Pancreas (tissue), 10 donors: ENCODE measurements around the gene FBLN7. TPM values are rescaled to one million over a fixed set of nuclear protein-coding genes. Genes with fewer than 3 reads are reported as not detected.

ENCODE experiments used
- ATAC-seq, 4 donors: fragments of 200-7000 bp; cut with Tn5 transposase; one replicate each; pipeline versions ENCODE4 v1.8.0 to v1.9.1; 2020; ENCODE audit warnings: mild to moderate bottlenecking in 4 of 4, moderate library complexity in 4 of 4
- DNase-seq, 6 donors: peaks; one replicate each; pipeline ENCODE4 v3.0.0-alpha.2; 2020
- FAIRE-seq: peaks from 2 replicates; lab custom pipeline; 2012; peaks lifted over from hg19 to GRCh38; lab: Jason Lieb, UNC
- H3K27ac ChIP-seq, 4 donors: fragments of 200-600 bp; sonication (generic); 1 replicate in 3 of 4; 2 replicates in 1 of 4; pipeline versions ENCODE4 v1.5.0 to v1.8.0; 2020
- H3K27me3 ChIP-seq, 4 donors: fragments of 200-600 bp; one replicate each; pipeline ENCODE4 v1.8.0; 2021
- H3K36me3 ChIP-seq, 3 donors: fragments of 200-600 bp; sonication (generic) in 1 of 3; one replicate each; pipeline versions ENCODE4 v1.5.0 to v1.8.0; 2020 to 2021
- H3K4me1 ChIP-seq, 3 donors: fragments of 200-600 bp; one replicate each; pipeline ENCODE4 v1.8.0; 2021
- H3K4me3 ChIP-seq, 4 donors: fragments of 200-600 bp; sonication (generic) in 2 of 4; one replicate each; pipeline versions ENCODE4 v1.5.0 to v1.8.0; 2020 to 2021
- H3K9me3 ChIP-seq, 4 donors: fragments of 200-600 bp; one replicate each; pipeline ENCODE4 v1.8.0; 2021
- WGBS, 2 donors: extraction: QIAGEN DNeasy Blood & Tissue Kit; methylation state at CpG; one replicate each; pipeline ENCODE4 v1.1.7; 2013; 5-methylcytosine and 5-hydroxymethylcytosine counted together
- intact Hi-C, 3 donors: fragments of 100-400 bp; cut with DNase I; formaldehyde crosslinking; loops; one replicate each; pipeline versions ENCODE4 v1.11.1 to v1.14.2; 2022
- polyA plus RNA-seq, 2 donors: library from polyadenylated mRNA; stranded (reverse); fragments of 200-250 nt; gene quantifications; one replicate each; pipeline ENCODE4 v1.2.3, GENCODE V29; 2013
- total RNA-seq, 6 donors: library from RNA; stranded (reverse); fragmentation: NEBNext Ultra II Directional in 4 of 6; extraction: Animal tissue kit (Norgen Biotek cat#: 25700) in 4 of 6; gene quantifications; one replicate each; pipeline versions ENCODE4 v1.2.1 to v1.2.4, GENCODE V29; 2021 to 2023
- TF ChIP-seq, protein P1 (sequence below), 4 donors: fragments of 200-600 bp; sonication (generic) in 3 of 4; IDR thresholded peaks; one replicate each; pipeline versions ENCODE4 v1.5.0 to v1.8.0; 2021; ENCODE audit warnings: antibody characterized with exemption in 4 of 4
- donor health status: healthy with polysubstance abuse.
- donor health status: DM: no; HTN: no; CAD: no; lungs with moderate emphysema.
- donor health status: DM: no; HTN: no; CAD: no.
- donor health status: control.
- donor health status: control.
- donor health status: Bipolar disorder and iron deficiency.
- donor health status: DM: yes; HTN: yes; CAD: no.
- donor health status: DM: no; HTN: no; CAD: no.
- donor health status: DM: no; HTN: no; CAD: no.
- donor health status: DM: yes; HTN: yes; CAD: no.

FBLN7 gene
- total and polyA plus RNA-seq, 8 donors = 0.51 to 2.8 (median 0.83) TPM

DNA sequence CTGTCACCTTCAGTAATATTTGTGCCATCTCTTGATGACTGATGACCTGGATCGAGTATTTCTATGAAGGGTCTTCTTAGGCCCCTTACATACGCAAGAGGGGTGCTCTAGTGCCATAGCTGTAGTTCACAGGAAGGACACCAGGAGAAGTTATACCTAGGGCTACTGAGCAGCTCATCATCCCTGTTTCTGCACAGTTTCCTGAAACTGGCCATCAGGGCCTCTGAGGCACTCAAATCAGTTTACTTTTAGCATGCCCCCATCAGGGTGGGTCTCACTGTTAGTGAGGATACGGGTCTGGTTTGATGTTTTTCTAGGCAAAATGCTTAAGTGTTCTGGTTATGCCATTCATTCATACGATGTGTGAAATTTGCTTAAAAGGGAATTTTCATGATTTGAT, 20.0 kb upstream of the FBLN7 start:
- 88 to 91% methylated on average over 4 of the region's 4 CpGs for WGBS, 2 donors
- Histone ChIP-seq H3K27ac (no peak overlapping the region), H3K4me3 (no peak overlapping the region), H3K36me3 (peaks cover 0 to 4% (median 0%) of the 10 kb centered on the region in 3 donors), H3K27me3 (no peaks in the 10 kb centered on the region), H3K4me1 (no peaks in the 10 kb centered on the region), H3K9me3 (no peaks in the 10 kb centered on the region)
- intact Hi-C loops = no loop called here
- TF ChIP-seq, protein P1, sequence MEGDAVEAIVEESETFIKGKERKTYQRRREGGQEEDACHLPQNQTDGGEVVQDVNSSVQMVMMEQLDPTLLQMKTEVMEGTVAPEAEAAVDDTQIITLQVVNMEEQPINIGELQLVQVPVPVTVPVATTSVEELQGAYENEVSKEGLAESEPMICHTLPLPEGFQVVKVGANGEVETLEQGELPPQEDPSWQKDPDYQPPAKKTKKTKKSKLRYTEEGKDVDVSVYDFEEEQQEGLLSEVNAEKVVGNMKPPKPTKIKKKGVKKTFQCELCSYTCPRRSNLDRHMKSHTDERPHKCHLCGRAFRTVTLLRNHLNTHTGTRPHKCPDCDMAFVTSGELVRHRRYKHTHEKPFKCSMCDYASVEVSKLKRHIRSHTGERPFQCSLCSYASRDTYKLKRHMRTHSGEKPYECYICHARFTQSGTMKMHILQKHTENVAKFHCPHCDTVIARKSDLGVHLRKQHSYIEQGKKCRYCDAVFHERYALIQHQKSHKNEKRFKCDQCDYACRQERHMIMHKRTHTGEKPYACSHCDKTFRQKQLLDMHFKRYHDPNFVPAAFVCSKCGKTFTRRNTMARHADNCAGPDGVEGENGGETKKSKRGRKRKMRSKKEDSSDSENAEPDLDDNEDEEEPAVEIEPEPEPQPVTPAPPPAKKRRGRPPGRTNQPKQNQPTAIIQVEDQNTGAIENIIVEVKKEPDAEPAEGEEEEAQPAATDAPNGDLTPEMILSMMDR (IDR thresholded peaks at IDR 0.05) = no peak
- FAIRE-seq (no peak), DNase-seq (no peak), ATAC-seq (no peak)

DNA sequence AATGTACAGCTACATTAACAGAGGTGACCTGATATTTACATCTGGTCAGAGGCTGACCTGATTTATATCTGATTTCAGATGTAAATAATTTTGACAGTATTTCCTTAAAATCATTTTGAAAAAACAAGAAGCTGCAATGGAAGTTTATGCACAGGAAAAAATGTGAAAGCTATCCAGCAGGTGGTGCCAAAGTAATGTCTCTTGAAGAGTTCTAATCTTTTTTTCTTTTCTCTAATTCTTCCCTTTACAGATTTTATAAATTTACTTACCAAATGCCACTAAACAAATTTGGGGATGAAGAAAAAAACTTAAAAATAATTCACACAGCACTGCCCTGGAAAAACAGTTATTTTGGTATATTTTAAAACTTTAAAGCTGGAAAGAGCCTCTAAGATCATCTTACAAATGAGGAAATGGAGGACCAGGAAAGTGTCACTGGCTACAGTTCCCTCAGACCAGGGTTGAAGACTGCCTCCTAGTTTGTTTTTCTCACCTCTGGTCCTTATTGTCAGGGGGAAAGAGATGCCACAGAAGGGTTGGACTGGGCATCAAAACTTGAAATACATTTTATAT, 16.4 kb upstream of the FBLN7 start:
- intact Hi-C loops = no loop called here
- TF ChIP-seq, protein P1 (IDR thresholded peaks at IDR 0.05) = peak in 3 of 4 donors; percentile 20 to 38 (median 33)
- H3K36me3 ChIP-seq = peaks cover 0 to 4% (median 0%) of the 10 kb centered on the region in 3 donors
- DNase-seq (peak in 1 of 6 donors; percentile 29), ATAC-seq (peak in 3 of 4 donors; percentile 51 to 57 (median 53)), FAIRE-seq (peak; percentile 74)
- no peak overlapping the region for H3K27ac ChIP-seq
- no peak overlapping the region for H3K4me3 ChIP-seq
- no peaks in the 10 kb centered on the region for H3K27me3 ChIP-seq
- H3K4me1 ChIP-seq = no peaks in the 10 kb centered on the region
- no peaks in the 10 kb centered on the region for H3K9me3 ChIP-seq

DNA sequence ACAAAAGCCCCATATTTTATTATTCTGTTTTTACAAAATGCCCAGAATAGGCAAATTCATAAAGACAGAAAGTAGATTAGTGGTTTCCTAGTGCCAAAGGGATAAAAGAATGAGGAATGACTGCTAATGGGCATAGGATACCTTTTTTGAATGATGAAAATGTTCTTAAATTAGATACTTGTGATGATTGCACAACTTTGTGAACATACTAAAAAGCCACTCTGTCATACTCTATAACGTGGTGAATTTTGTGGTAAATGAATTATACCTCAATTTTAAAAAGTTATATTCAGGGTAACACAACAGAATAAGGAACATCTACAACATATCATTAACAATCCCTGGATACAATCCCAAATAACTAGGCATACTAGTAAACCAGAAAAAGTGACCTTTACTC, 9.1 kb upstream of the FBLN7 start:
- TF ChIP-seq, protein P1 (IDR thresholded peaks at IDR 0.05) = no peak
- FAIRE-seq (no peak), DNase-seq (no peak), ATAC-seq (no peak)
- Histone ChIP-seq H3K27me3 (no peaks in the 10 kb centered on the region), H3K9me3 (no peaks in the 10 kb centered on the region), H3K27ac (no peak overlapping the region), H3K4me1 (no peaks in the 10 kb centered on the region), H3K36me3 (no peaks in the 10 kb centered on the region), H3K4me3 (no peak overlapping the region)
- WGBS, 2 donors = 79 to 90% methylated on average over 1 of the region's 1 CpG
- intact Hi-C loops = no loop called here

DNA sequence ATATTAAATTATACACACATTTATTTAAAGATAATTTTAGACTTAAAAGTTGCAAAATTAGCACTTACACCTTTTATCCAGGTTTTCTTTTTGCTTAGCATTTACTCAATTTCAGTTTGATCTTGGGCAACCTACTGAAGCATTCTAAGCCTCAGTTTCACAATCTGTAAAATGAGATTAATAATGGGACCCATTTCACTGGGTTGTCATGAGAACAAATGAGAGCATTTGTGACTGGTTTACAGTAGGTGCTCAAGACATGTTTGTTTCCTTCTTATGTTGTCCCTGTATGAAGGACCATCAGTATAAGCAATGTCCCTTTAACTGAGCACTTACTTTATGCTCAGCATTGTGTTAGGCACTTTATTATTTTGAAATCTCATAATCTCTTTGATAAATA, 4.8 kb upstream of the FBLN7 start:
- Histone ChIP-seq H3K9me3 (no peaks in the 10 kb centered on the region), H3K27me3 (no peaks in the 10 kb centered on the region), H3K4me3 (no peak overlapping the region), H3K36me3 (no peaks in the 10 kb centered on the region), H3K27ac (no peak overlapping the region), H3K4me1 (no peaks in the 10 kb centered on the region)
- TF ChIP-seq, protein P1 (IDR thresholded peaks at IDR 0.05) = no peak
- intact Hi-C loops = no loop called here
- FAIRE-seq (no peak), DNase-seq (no peak), ATAC-seq (no peak)

DNA sequence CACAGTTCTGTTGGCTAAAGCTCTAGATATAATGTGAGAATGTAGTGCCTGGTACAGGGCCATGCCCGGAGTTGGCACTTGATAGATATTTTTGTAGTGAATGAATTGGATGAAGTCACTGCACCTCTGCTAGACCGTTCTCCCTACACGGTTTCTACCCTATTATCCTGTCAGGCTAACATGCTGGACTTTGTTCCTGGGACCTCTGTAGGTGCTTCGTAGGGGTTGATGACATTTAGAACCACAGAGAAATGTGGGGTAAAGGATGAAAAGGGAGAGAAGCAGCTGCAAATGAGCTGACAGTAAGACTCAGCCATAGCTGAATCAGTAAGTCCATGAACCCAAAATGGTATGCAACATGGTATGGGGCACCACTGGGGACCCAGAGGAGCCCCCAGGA, 4.1 kb upstream of the FBLN7 start:
- FAIRE-seq = no peak
- Histone ChIP-seq H3K9me3 (no peaks in the 10 kb centered on the region), H3K27ac (no peak overlapping the region), H3K27me3 (no peaks in the 10 kb centered on the region), H3K4me3 (no peak overlapping the region), H3K36me3 (no peaks in the 10 kb centered on the region), H3K4me1 (no peaks in the 10 kb centered on the region)
- 68 to 71% methylated on average over 4 of the region's 4 CpGs for WGBS, 2 donors
- TF ChIP-seq, protein P1 (IDR thresholded peaks at IDR 0.05) = no peak
- intact Hi-C loops = no loop called here
- no peak for ATAC-seq
- DNase-seq = no peak
